A673 (cell line): Measurements from ENCODE around the gene ST13.

Experiments
- EZH2 ChIP-seq: fragments of 200-600 bp; sonication (generic); IDR thresholded peaks from 2 replicates; pipeline ENCODE4 v1.6.1; 2017; ENCODE audit warnings: borderline replicate concordance, low read depth, mild to moderate bottlenecking, mixed read lengths, antibody characterized with exemption, low read length; ENCODE audit not compliant: poor library complexity, severe bottlenecking
- TF ChIP-seq, protein P1 (sequence below): fragments of 300-800, 200-600 bp; sonication (generic); conservative IDR thresholded peaks from 2 replicates; pipeline ENCODE4 v1.5.1; 2017; ENCODE audit warnings: low read depth, mild to moderate bottlenecking, antibody characterized with exemption, low read length, moderate library complexity, mixed read lengths

GRCh38 chr22:40805699-40806203 is 50.7 kb downstream of the ST13 start:
- TF ChIP-seq, protein P1, sequence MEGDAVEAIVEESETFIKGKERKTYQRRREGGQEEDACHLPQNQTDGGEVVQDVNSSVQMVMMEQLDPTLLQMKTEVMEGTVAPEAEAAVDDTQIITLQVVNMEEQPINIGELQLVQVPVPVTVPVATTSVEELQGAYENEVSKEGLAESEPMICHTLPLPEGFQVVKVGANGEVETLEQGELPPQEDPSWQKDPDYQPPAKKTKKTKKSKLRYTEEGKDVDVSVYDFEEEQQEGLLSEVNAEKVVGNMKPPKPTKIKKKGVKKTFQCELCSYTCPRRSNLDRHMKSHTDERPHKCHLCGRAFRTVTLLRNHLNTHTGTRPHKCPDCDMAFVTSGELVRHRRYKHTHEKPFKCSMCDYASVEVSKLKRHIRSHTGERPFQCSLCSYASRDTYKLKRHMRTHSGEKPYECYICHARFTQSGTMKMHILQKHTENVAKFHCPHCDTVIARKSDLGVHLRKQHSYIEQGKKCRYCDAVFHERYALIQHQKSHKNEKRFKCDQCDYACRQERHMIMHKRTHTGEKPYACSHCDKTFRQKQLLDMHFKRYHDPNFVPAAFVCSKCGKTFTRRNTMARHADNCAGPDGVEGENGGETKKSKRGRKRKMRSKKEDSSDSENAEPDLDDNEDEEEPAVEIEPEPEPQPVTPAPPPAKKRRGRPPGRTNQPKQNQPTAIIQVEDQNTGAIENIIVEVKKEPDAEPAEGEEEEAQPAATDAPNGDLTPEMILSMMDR, result no peak
- no peak for TF ChIP-seq EZH2
